Hematopoietic multipotent progenitor cell treated with erythropoietin and hydrocortisone succinate and interleukin-3 and kit ligand, for 6 days (in vitro differentiated cells): ENCODE data around the gene EPHB2.

ENCODE experiments used
- DNase-seq: peaks from one replicate; pipeline ENCODE4 v3.0.0-alpha.2; 2015

EPHB2 gene

DNA sequence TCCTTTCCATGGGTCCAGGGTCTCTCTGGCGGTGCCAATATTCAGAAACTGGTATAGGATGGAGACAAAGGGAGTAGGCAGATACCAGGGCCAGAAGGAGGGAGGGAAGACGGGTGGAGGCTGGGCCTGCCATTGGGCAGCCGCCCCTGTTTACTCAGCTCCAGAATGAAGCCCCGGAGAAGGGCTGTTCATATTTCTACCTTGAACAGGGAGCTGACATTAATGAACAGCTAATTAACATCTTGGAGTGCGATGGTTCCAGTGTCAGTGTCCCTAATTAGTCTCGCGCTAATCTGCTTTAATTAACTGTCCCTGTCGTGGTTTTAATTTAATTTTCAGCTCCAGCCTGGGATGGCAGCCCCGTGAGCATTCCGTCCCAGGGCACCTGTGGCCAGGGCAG is 113.8 kb downstream of the EPHB2 start:
- no peak for DNase-seq

DNA sequence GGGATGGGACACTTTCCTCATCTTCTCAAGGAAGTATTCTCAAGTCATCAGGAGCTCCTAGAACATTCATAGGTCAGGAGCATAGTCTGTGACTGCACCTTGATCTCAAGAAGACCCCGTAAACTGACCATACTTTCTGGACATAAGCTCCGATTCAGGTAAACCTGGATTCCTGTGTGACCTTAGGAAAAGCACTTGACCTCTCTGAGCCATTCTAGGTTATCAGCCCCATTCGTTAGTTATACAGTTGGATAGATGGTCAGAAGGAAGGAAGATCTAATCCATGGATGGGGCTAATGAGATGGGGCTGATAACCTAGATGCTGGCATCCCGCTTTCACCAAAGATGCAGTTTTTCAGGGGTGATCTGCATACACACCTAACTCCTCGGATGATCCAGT is 114.3 kb downstream of the EPHB2 start:
- DNase-seq, result no peak

DNA sequence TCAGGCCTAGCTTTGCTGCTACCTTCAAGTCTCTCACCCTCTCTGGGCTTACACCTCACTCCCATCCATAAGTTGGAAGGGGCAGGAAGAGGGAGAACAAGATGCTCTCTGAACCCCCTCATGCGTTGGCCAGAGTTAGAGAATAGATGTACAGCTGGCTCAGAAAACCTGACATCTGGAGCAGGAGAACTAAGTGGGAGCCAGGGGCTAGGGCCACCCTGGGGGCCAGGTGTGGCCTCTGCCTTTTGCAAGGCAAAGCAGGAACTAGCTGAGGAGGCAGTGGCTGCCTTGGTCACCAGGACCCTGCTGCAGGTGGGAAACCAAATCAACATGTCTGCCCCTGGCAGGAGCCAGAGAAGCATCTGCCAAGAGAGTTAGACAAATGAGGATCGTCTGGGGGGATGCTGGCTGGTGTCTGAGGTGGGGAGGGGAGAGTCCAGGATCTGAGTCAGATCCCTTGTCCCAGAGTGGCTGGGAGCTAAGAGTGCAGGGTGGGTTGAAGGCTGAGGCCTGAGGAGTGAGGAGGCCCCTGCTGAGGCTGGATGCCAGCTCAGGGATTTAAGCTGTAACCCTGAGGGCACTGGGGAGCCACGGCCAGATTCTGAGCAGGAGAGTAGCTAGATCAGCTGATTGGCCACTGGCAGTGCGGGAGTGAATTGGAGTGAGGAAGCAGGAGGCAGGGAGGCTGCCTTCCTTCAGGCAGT is 115.0 kb downstream of the EPHB2 start:
- DNase-seq, result no peak

GRCh38 chr1:22826604-22827580 is 116.3 kb downstream of the EPHB2 start:
- no peak for DNase-seq

DNA sequence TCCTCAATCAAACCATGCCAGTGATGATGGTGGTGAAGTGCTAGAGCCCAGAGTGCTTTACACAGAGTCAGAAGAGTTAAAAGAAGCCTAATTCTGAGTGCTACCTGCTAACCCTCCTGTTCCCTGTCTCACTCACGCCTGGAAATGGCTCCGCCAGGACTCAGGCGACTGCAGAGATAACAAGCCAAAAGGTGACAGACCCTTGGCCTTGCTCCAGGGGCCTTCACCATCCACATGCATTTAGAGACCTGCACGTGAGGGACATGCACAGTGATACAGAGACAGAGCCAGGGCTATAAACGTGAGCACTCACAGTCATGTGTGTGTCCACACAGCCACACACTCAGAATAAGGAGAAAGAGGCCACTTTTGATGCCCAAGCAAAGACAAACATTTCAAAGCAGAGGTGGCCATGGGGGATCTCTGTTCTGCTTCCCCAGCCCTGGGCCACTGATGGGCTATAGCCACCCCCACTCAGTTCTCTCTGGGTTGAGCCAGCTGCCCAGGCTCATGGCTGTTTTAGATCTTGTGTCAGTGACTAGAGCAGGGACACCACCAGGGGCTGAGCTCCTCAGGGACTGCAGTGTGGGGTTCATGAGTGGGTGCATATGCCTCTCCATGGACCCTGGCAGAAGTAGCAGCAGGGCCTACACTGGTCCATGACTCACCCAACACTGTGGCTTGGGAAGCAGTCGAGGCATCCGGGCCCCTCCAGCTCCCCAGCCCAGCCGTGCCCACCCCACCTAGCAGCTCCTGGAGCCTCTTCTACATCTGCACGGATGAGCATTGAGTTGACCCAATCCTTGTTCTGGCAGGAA is 117.2 kb downstream of the EPHB2 start:
- no peak for DNase-seq

DNA sequence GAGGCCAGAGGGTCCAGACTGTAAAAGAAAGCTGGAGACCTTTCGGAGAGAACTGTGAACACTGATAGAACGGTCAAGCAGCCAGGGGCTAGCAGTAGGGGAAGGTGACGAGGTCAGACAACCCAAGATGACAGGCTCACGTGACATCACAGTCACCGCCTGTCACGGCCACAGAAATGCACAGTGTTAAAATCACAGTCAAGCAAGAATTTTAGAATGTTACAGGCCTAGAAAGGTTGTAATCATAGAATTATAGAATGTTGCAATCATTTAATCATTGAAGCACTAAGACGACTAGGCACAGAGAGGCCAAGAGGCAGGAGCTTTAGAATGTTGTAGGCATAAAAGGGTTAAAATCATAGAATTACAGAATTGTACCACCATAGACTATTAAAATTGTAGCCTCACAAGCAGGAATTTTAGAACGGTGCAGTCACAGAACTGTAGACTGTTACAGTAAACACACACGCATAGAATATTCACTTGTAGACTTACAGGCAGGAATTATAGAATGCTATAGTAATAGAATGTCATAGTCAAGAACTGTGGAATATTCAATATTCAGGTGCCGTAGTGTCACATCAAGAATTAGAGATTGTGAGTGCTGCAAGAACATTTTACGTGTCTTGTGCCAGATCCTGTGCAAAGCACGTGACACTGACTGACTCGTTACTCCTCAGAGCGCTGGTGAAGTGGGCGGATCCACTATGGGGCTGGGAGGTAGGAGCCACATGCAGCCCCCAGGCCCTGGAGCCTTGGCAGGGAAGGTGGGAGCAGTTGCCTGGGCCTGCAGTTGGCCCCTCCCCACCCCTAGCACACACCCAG is 118.1 kb downstream of the EPHB2 start:
- DNase-seq, result no peak

DNA sequence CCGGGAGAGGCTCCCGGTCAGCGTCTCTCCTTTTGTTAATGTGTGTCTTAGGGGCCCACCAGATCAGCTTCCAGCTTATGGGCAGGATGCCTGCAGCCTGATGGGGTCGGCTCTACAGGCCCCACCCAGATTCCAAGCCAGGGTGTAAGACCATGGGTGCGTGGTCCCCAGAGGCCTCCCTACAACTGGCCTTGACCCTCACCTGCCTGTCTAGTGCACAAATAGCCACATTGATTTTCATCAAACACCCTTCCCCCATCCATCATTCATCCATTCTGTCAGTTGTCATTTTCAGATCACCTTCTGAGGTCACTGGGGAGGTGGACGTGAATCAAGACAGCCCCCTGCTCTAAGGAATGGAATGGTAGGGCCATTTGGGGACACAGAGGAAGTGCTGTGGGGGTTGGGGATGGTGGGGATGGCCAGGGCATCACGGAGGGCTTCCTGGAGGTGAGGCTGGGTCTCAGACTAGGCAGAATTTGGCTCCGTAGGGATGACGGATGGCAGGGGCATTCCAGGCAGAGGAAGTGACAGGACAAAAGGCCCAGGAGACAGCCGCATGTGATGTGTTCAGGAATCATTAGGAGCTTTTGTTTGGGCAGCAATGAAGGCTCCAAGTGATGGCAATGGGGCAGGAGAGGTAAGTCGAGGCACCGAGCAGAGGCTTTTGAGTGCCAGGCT is 118.8 kb downstream of the EPHB2 start:
- DNase-seq, result no peak

- no peak for DNase-seq
These were observed 119.5 kb downstream of the EPHB2 start for GRCh38 chr1:22830041-22830566.

GRCh38 chr1:22830757-22831340 is 120.2 kb downstream of the EPHB2 start:
- no peak for DNase-seq

DNA sequence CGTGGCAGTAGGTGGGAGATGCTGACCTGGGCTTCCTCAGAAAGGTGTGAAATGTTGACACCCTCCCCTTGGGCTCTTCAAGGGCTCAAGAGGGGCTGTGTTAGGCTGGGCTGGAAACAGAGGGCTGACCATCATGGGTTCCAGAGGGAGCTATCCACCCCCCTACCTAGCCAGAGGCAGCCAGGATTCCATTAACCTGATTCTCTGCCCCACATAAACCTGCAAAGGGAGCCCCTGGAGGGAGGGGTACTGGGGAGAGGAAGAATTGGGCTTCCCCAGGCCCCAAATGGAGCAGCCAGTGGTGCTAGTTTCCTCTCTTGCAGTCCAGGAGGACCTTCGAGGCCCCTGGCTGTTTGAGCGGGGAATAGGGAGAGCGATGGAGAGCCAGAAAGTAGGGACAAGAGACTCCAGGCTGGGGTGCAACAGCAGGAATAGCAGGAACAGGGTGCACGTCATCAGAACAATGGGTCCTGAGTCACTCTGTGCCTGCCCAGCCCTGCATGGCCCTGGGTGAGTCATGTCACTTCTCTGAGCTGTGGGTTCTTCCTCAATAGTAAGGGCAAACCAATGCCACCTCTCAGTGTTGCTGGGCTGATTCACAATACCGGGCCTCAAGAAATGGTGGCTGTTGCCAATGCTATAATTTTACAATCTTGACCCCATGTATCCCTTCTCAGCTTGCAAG is 121.2 kb downstream of the EPHB2 start:
- no peak for DNase-seq

- DNase-seq, result no peak
These were observed 121.8 kb downstream of the EPHB2 start for GRCh38 chr1:22832414-22832786.

- no peak for DNase-seq
These were observed 123.1 kb downstream of the EPHB2 start for GRCh38 chr1:22833699-22834098.

GRCh38 chr1:22834420-22834819 is 123.8 kb downstream of the EPHB2 start:
- DNase-seq, result peak; percentile 13

- DNase-seq, result no peak
These were observed 125.1 kb downstream of the EPHB2 start for GRCh38 chr1:22835636-22836319.

DNA sequence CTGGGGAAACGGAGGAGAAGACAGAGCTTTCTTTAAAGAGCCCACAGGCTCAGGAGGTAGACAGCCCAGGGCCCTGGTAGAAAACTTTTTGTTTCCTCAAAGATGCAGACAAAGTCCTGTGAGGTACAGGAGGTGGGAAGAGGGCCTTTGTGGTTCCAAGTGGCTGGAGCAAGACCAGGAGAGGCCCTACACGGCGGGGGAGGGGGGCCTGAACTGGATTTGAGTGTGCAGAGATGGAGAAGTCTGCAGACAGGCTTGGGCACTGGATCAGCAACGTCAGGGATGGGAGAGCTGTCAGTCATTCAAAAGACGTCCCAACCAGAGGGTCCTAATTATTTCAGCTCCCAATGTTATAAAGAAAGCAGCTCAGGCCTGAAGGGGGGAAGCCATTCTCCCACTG is 126.2 kb downstream of the EPHB2 start:
- DNase-seq, result no peak

GRCh38 chr1:22837332-22837731 is 126.7 kb downstream of the EPHB2 start:
- no peak for DNase-seq

- no peak for DNase-seq
These were observed 128.3 kb downstream of the EPHB2 start for GRCh38 chr1:22838965-22839364.

GRCh38 chr1:22839806-22840205 is 129.2 kb downstream of the EPHB2 start:
- no peak for DNase-seq

GRCh38 chr1:22841142-22841541 is 130.5 kb downstream of the EPHB2 start:
- no peak for DNase-seq

GRCh38 chr1:22841860-22842281 is 131.2 kb downstream of the EPHB2 start:
- no peak for DNase-seq
